ENCODE data around the gene BCL3.
"Not testable (repeated sequence)": the region's sequence is repeated elsewhere in the genome, so short reads cannot be mapped to it uniquely, and the experiment has no call there.

BCL3 gene

GRCh38 chr19:44720945-44721344 is 27.6 kb upstream of the BCL3 start:
- DNase-seq (ENCODE audit: low read depth, low spot score): no peak

- DNase-seq (ENCODE audit: low read depth, low spot score): not testable (repeated sequence)
Observed at GRCh38 chr19:44721369-44721768, 27.1 kb upstream of the BCL3 start.

GRCh38 chr19:44722131-44723121 is 26.1 kb upstream of the BCL3 start:
- no peak for DNase-seq (ENCODE audit: low read depth, low spot score)

- no peak for DNase-seq (ENCODE audit: low read depth, low spot score)
Observed at GRCh38 chr19:44723299-44723951, 25.1 kb upstream of the BCL3 start.

GRCh38 chr19:44723952-44724319 is 24.6 kb upstream of the BCL3 start:
- DNase-seq (ENCODE audit: low read depth, low spot score): peak; percentile 91

- no peak for DNase-seq (ENCODE audit: low read depth, low spot score)
Observed at GRCh38 chr19:44725251-44725650, 23.3 kb upstream of the BCL3 start.

- DNase-seq (ENCODE audit: low read depth, low spot score): no peak
Observed at GRCh38 chr19:44725684-44726083, 22.8 kb upstream of the BCL3 start.

- no peak for DNase-seq (ENCODE audit: low read depth, low spot score)
Observed at GRCh38 chr19:44726465-44726864, 22.0 kb upstream of the BCL3 start.

GRCh38 chr19:44728178-44728577 is 20.3 kb upstream of the BCL3 start:
- no peak for DNase-seq (ENCODE audit: low read depth, low spot score)

- no peak for DNase-seq (ENCODE audit: low read depth, low spot score)
Observed at GRCh38 chr19:44729516-44730033, 18.9 kb upstream of the BCL3 start.

GRCh38 chr19:44731081-44731480 is 17.4 kb upstream of the BCL3 start:
- DNase-seq (ENCODE audit: low read depth, low spot score): no peak

GRCh38 chr19:44731622-44732021 is 16.9 kb upstream of the BCL3 start:
- DNase-seq (ENCODE audit: low read depth, low spot score): no peak

- no peak for DNase-seq (ENCODE audit: low read depth, low spot score)
Observed at GRCh38 chr19:44732235-44733014, 16.1 kb upstream of the BCL3 start.

GRCh38 chr19:44734357-44734756 is 14.2 kb upstream of the BCL3 start:
- no peak for DNase-seq (ENCODE audit: low read depth, low spot score)

- DNase-seq (ENCODE audit: low read depth, low spot score): no peak
Observed at GRCh38 chr19:44735011-44735410, 13.5 kb upstream of the BCL3 start.

- peak; percentile 84 for DNase-seq (ENCODE audit: low read depth, low spot score)
Observed at GRCh38 chr19:44737238-44738071, 11.1 kb upstream of the BCL3 start.

GRCh38 chr19:44738136-44738535 is 10.4 kb upstream of the BCL3 start:
- DNase-seq (ENCODE audit: low read depth, low spot score): no peak

- DNase-seq (ENCODE audit: low read depth, low spot score): no peak
Observed at GRCh38 chr19:44738603-44739558, 9.6 kb upstream of the BCL3 start.

GRCh38 chr19:44740351-44740824 is 8.1 kb upstream of the BCL3 start:
- DNase-seq (ENCODE audit: low read depth, low spot score): no peak

- DNase-seq (ENCODE audit: low read depth, low spot score): no peak
Observed at GRCh38 chr19:44741258-44741731, 7.2 kb upstream of the BCL3 start.
